K562 (cell line): ENCODE data around the gene RPS27. TPM values are rescaled to one million over a fixed set of nuclear protein-coding genes. Genes with fewer than 3 reads are reported as not detected.
A peak's percentile ranks its signal among the peaks of the same experiment; 100 is the strongest.

Experiments used
- CCNT2 ChIP-seq: IDR thresholded peaks from 2 replicates; pipeline ENCODE4 v1.6.1; 2011; ENCODE audit warnings: borderline replicate concordance, low read depth, mild to moderate bottlenecking, moderate library complexity, mixed read lengths, low read length; ENCODE audit not compliant: insufficient read length; ENCODE audit errors: extremely low read depth
- CHD4 ChIP-seq: fragments of 200-600 bp; sonication (generic); IDR thresholded peaks from 3 replicates; pipeline ENCODE4 v1.6.1; 2012; ENCODE audit warnings: low read depth, mild to moderate bottlenecking, mixed read lengths, low read length, inconsistent platforms; ENCODE audit not compliant: insufficient read depth, insufficient replicate concordance, poor library complexity, severe bottlenecking
- DACH1 ChIP-seq: fragments of 450-650 bp; IDR thresholded peaks from 2 replicates; pipeline ENCODE4 v1.6.1; 2018; ENCODE audit not compliant: partially characterized antibody
- E2F3 ChIP-seq: fragments of 250-450 bp; sonication (Bioruptor Pico); IDR thresholded peaks from 2 replicates; pipeline ENCODE4 v1.4.0; 2020; ENCODE audit warnings: mild to moderate bottlenecking
- HBP1 ChIP-seq: fragments of 450-650 bp; formaldehyde crosslinking; IDR thresholded peaks from 2 replicates; pipeline ENCODE4 v1.4.0; 2022; ENCODE audit warnings: missing genetic modification characterization
- KDM5B ChIP-seq: fragments of 200-600 bp; sonication (generic); IDR thresholded peaks from 2 replicates; pipeline ENCODE4 v1.6.1; 2012; ENCODE audit warnings: low read depth, mild to moderate bottlenecking, moderate library complexity, low read length, control low read depth, inconsistent platforms; ENCODE audit not compliant: insufficient replicate concordance
- LCOR ChIP-seq: sonication (generic); formaldehyde crosslinking; IDR thresholded peaks from 2 replicates; pipeline ENCODE4 v1.8.0; 2022; ENCODE audit warnings: mild to moderate bottlenecking, missing genetic modification reagents
- PHTF2 ChIP-seq: fragments of 250-450 bp; sonication (Bioruptor Pico); IDR thresholded peaks from 2 replicates; pipeline ENCODE4 v1.5.0; 2021; ENCODE audit warnings: mild to moderate bottlenecking
- TFAM ChIP-seq: fragments of 250-450 bp; sonication (Bioruptor Pico); conservative IDR thresholded peaks from 2 replicates; pipeline ENCODE4 v1.5.0; 2021; ENCODE audit warnings: mild to moderate bottlenecking, moderate library complexity
- ZBTB34 ChIP-seq: fragments of 250-450 bp; sonication (Bioruptor Pico); IDR thresholded peaks from 2 replicates; pipeline ENCODE4 v1.8.0; 2021; ENCODE audit warnings: mild to moderate bottlenecking, moderate library complexity
- ZNF24 ChIP-seq: fragments of 450-650 bp; IDR thresholded peaks from 2 replicates; pipeline ENCODE4 v1.6.1; 2016
- ZNF431 ChIP-seq: sonication (generic); formaldehyde crosslinking; IDR thresholded peaks from 2 replicates; pipeline ENCODE4 v1.8.0; 2022; ENCODE audit warnings: mild to moderate bottlenecking, missing genetic modification reagents
- ZNF668 ChIP-seq: fragments of 250-450 bp; sonication (Bioruptor Pico); IDR thresholded peaks from 2 replicates; pipeline ENCODE4 v1.8.0; 2022; ENCODE audit warnings: mild to moderate bottlenecking, inconsistent platforms
- ZNF695 ChIP-seq: fragments of 450-650 bp; formaldehyde crosslinking; IDR thresholded peaks from 2 replicates; pipeline ENCODE4 v1.4.0; 2020; ENCODE audit warnings: mild to moderate bottlenecking, moderate library complexity
- ZNF830 ChIP-seq: fragments of 250-450 bp; sonication (Bioruptor Pico); IDR thresholded peaks from 2 replicates; pipeline ENCODE4 v1.5.0; 2021; ENCODE audit warnings: mild to moderate bottlenecking
- polyA plus RNA-seq, 8 experiments: library from polyadenylated mRNA; depleted of rRNA in 4 of 8; stranded (reverse) in 5 of 8; unstranded in 3 of 8; fragments of >200 nt; fragmentation: Nextera tagmentation in 2 of 8; fragmentation: Illumina TruSeq in 1 of 8; extraction: Ambion mirVana in 2 of 8; extraction: Trizol in 1 of 8; gene quantifications; 2 replicates each; pipeline versions ENCODE4 v1.2.1 to v1.2.3, GENCODE V29; 2011 to 2014; ENCODE audit warnings: inconsistent platforms in 1 of 8, missing spikeins in 1 of 8
- total RNA-seq, 7 experiments: library from RNA; depleted of rRNA in 6 of 7; stranded (reverse); fragments of >200 nt in 6 of 7; fragmentation: Illumina TruSeq in 2 of 7; extraction: Trizol in 2 of 7; gene quantifications; 2 replicates each; pipeline versions ENCODE4 v1.2.1 to v1.2.3, GENCODE V29; 2011 to 2021; ENCODE audit warnings: low replicate concordance in 1 of 7
- TF ChIP-seq, protein P1 (sequence below): fragments of 250-450 bp; sonication (Bioruptor Pico); IDR thresholded peaks from 2 replicates; pipeline ENCODE4 v1.5.0; 2022; ENCODE audit warnings: mild to moderate bottlenecking
- TF ChIP-seq, protein P2 (sequence below): fragments of 200-800 bp; sonication (Bioruptor generic); IDR thresholded peaks from 2 replicates; pipeline ENCODE4 v1.6.1; 2017; ENCODE audit warnings: missing genetic modification characterization, missing compliant biosample characterization
- TF ChIP-seq, protein P3 (sequence below), 2 experiments: fragments of 450-650 bp; conservative IDR thresholded peaks; 2 replicates each; pipeline ENCODE4 v1.6.1; 2017; ENCODE audit warnings: mild to moderate bottlenecking in 2 of 2, moderate library complexity in 2 of 2

RPS27 gene
- total and polyA plus RNA-seq, 9 of the 15 experiments (the other 6 are each of a cell fraction or from before 2014, with no cell fraction given) = 2,091 to 9,377 (median 6,706) TPM

GRCh38 chr1:153977250-153978240 lies 13.0 kb upstream of the RPS27 start, which contains the start of gene JTB (continued):
- TF ChIP-seq ZBTB34 (CRISPR knock-in tag) = no peak
- TF ChIP-seq ZNF431 (CRISPR knock-in tag) = no peak
- no peak for TF ChIP-seq DACH1
- TF ChIP-seq ZNF24 = no peak
- TF ChIP-seq ZNF695 (CRISPR knock-in tag) = no peak
- peak; percentile 89 for TF ChIP-seq KDM5B
- no peak for TF ChIP-seq PHTF2 (CRISPR knock-in tag)
- TF ChIP-seq HBP1 (CRISPR knock-in tag) = no peak
- TF ChIP-seq LCOR (CRISPR knock-in tag) = 0 out of 2 replicates have a peak, but pooled peaks have one; percentile 36
- peak; percentile 34 for TF ChIP-seq CCNT2
- TF ChIP-seq CHD4 = no peak
- 0 out of 2 replicates have a peak, but pooled peaks have one; percentile 23 for TF ChIP-seq E2F3 (CRISPR knock-in tag)
- no peak for TF ChIP-seq TFAM (CRISPR knock-in tag)
- no peak for TF ChIP-seq ZNF668 (CRISPR knock-in tag)
- 0 out of 2 replicates have a peak, but pooled peaks have one; percentile 24 for TF ChIP-seq ZNF830
- TF ChIP-seq, protein P1, sequence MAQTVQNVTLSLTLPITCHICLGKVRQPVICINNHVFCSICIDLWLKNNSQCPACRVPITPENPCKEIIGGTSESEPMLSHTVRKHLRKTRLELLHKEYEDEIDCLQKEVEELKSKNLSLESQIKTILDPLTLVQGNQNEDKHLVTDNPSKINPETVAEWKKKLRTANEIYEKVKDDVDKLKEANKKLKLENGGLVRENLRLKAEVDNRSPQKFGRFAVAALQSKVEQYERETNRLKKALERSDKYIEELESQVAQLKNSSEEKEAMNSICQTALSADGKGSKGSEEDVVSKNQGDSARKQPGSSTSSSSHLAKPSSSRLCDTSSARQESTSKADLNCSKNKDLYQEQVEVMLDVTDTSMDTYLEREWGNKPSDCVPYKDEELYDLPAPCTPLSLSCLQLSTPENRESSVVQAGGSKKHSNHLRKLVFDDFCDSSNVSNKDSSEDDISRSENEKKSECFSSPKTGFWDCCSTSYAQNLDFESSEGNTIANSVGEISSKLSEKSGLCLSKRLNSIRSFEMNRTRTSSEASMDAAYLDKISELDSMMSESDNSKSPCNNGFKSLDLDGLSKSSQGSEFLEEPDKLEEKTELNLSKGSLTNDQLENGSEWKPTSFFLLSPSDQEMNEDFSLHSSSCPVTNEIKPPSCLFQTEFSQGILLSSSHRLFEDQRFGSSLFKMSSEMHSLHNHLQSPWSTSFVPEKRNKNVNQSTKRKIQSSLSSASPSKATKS (CRISPR knock-in tag) = no peak
- TF ChIP-seq, protein P2, sequence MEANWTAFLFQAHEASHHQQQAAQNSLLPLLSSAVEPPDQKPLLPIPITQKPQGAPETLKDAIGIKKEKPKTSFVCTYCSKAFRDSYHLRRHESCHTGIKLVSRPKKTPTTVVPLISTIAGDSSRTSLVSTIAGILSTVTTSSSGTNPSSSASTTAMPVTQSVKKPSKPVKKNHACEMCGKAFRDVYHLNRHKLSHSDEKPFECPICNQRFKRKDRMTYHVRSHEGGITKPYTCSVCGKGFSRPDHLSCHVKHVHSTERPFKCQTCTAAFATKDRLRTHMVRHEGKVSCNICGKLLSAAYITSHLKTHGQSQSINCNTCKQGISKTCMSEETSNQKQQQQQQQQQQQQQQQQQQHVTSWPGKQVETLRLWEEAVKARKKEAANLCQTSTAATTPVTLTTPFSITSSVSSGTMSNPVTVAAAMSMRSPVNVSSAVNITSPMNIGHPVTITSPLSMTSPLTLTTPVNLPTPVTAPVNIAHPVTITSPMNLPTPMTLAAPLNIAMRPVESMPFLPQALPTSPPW (CRISPR knock-in tag) = peak; percentile 35; the same call in 1 of the 2 replicates
- TF ChIP-seq, protein P3, sequence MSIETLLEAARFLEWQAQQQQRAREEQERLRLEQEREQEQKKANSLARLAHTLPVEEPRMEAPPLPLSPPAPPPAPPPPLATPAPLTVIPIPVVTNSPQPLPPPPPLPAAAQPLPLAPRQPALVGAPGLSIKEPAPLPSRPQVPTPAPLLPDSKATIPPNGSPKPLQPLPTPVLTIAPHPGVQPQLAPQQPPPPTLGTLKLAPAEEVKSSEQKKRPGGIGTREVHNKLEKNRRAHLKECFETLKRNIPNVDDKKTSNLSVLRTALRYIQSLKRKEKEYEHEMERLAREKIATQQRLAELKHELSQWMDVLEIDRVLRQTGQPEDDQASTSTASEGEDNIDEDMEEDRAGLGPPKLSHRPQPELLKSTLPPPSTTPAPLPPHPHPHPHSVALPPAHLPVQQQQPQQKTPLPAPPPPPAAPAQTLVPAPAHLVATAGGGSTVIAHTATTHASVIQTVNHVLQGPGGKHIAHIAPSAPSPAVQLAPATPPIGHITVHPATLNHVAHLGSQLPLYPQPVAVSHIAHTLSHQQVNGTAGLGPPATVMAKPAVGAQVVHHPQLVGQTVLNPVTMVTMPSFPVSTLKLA (conservative IDR thresholded peaks at IDR 0.05) = peak; percentile 4 to 67; a peak in 2 of 4 replicates
